ENCODE data around the gene FEZ2.

FEZ2 gene

GRCh38 chr2:36573165-36573564 lies 24.8 kb downstream of the FEZ2 start:
- H3K27me3 Mint-ChIP-seq: no peaks in the 10 kb centered on the region
- peaks cover 2% of the 10 kb centered on the region for H3K4me1 Mint-ChIP-seq
- DNase-seq (no peak), ATAC-seq (no peak)
- H3K9me3 Mint-ChIP-seq: no peaks in the 10 kb centered on the region
- no peak overlapping the region for H3K4me3 Mint-ChIP-seq
- H3K27ac Mint-ChIP-seq: no peak overlapping the region

DNA sequence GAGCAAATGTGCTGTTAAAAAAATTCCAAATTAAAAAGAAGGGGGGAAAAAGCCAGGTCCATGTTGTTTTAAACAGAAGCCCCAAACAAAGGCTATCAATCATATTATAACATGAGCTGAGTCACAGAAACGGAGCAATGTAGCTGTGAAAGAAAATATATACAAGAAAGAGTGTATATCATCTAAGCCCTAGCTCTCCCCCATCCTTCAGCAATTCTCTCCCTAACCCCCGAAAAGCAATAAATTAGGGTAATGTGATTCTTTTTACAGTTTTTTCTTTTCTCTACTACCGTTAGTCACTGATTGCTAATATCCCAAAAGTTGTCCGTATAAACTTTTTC lies 25.3 kb downstream of the FEZ2 start:
- Mint-ChIP-seq H3K27me3 (no peaks in the 10 kb centered on the region), H3K27ac (no peak overlapping the region), H3K9me3 (no peaks in the 10 kb centered on the region), H3K4me1 (no peaks in the 10 kb centered on the region), H3K4me3 (no peak overlapping the region)
- ATAC-seq (no peak), DNase-seq (no peak)

DNA sequence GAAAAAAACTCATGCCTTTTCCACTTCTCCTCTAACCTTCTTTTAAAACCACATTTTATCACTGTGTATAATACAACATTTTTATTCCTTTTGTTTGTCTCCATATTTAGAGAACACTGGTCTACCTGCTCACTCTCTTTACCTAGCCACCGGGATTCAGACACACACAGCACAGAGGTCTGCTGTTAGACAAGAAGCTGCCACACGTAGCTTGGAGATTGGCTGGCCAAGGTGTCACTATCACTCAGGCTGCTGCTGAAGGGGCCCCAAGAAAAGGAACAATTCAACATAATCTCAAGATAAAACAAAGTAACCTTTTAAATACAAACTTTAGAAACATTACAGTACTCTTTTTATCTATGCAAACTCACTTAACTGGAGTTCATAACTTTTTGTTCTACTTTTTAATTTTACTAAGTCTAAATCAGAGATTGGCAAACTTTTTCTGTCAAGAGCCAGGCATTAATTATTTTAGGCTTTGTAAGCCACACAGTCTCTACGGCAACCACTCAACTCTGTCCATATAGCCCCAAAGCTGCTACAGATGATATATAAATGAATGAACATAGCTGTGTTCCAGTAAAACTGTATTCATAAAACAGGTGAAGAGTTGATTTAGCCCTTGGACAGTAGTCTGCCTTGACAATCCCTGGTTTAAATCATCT lies 25.8 kb downstream of the FEZ2 start:
- Mint-ChIP-seq H3K9me3 (no peaks in the 10 kb centered on the region), H3K4me1 (no peaks in the 10 kb centered on the region), H3K27ac (no peak overlapping the region), H3K4me3 (no peak overlapping the region), H3K27me3 (no peaks in the 10 kb centered on the region)
- ATAC-seq (no peak), DNase-seq (no peak)

DNA sequence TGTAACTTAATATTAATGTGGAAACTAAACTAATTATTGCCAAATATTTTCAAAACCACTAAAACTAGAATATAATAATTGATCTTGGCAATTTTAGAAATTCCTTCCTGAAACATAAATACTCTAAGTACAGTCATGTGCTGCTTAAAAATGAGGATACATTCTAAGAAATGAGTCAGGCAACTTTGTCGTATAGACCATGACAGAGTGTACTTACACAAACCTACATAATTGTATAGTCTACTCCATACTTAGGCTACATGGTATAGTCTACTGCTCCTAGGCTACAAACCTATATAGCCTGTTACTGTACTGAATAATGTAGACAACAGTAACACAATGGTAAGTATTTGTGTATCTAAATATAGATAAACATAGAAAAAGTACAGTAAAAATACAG lies 27.6 kb downstream of the FEZ2 start:
- ATAC-seq (no peak), DNase-seq (no peak)
- H3K4me3 Mint-ChIP-seq: no peak overlapping the region
- H3K27ac Mint-ChIP-seq: no peak overlapping the region
- H3K4me1 Mint-ChIP-seq: no peaks in the 10 kb centered on the region
- no peaks in the 10 kb centered on the region for H3K9me3 Mint-ChIP-seq
- H3K27me3 Mint-ChIP-seq: no peaks in the 10 kb centered on the region

DNA sequence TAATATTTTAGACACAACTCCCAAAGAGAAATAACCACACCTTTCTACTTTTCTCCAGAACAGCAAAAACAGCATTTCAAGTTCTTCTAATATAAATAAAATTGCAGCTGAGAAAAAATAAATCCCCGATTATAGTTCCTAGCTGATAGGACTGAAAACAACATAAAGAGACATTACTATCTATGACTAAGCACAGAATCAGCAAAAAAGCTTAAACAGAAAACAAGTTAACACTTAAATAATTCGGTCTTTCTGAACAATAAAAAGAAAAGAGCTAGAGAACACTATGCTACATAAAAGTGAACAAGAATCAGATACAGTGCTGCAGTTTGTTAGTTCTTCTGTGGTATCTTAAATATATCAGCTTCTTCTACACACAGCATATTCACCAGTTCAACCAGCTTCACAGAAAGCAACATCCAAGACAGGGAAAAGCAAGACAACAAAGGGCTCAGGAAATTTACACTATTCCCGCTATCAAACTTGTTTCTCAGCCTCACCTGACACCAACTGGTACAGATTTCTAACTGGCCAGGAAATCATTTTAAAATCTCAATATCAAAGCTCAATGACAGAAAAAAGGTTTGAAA lies 28.6 kb downstream of the FEZ2 start:
- ATAC-seq (no peak), DNase-seq (no peak)
- Mint-ChIP-seq H3K4me1 (no peaks in the 10 kb centered on the region), H3K27ac (no peak overlapping the region), H3K4me3 (no peak overlapping the region), H3K9me3 (no peaks in the 10 kb centered on the region), H3K27me3 (no peaks in the 10 kb centered on the region)

- H3K4me1 Mint-ChIP-seq: no peaks in the 10 kb centered on the region
- no peak overlapping the region for H3K27ac Mint-ChIP-seq
- no peak for ATAC-seq
- H3K9me3 Mint-ChIP-seq: no peaks in the 10 kb centered on the region
- no peak overlapping the region for H3K4me3 Mint-ChIP-seq
- DNase-seq: no peak
- H3K27me3 Mint-ChIP-seq: no peaks in the 10 kb centered on the region
Measured at GRCh38 chr2:36568516-36569246, 29.3 kb downstream of the FEZ2 start.

DNA sequence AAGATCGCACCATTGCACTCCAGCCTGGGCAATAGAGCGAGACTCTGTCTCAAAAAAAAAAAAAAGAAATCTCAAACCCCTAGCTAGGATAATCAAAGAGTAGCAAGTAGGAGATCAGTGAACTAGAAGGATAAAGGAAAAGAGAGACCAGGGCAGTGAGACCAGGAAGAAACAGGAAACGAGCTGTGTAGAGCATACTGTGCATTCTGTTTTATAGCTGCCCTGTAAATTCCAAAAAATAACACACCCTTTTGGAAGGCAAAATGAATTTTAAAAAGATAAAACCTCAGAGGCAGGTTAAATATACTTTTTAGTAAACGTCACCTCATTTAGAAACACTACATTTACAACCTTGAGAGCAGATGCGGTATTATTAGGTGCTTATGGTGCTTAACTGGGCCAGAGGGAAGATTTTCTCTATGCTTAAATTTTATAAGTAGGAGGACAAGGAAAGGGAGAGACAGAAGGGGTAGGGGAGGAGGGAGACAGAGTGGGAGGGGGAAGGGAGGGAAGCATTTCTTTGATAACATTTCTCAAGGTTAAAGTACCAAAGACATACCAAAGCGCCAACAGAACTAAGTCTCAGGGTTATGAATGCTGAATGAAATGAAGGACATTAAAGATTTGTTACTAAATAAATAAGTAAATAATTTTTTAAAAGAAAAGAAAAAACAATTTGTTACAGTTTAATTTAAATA lies 30.1 kb downstream of the FEZ2 start:
- Mint-ChIP-seq H3K4me3 (no peak overlapping the region), H3K27me3 (no peaks in the 10 kb centered on the region), H3K9me3 (no peaks in the 10 kb centered on the region), H3K27ac (peak overlapping the region in 1 of 2 donors; percentile 54), H3K4me1 (no peaks in the 10 kb centered on the region)
- DNase-seq (no peak), ATAC-seq (no peak)

- Mint-ChIP-seq H3K9me3 (no peaks in the 10 kb centered on the region), H3K27me3 (no peaks in the 10 kb centered on the region), H3K4me1 (no peaks in the 10 kb centered on the region), H3K27ac (peak overlapping the region; percentile 1 to 13), H3K4me3 (no peak overlapping the region)
- DNase-seq (no peak), ATAC-seq (no peak)
Measured at GRCh38 chr2:36566887-36567286, 31.1 kb downstream of the FEZ2 start.

DNA sequence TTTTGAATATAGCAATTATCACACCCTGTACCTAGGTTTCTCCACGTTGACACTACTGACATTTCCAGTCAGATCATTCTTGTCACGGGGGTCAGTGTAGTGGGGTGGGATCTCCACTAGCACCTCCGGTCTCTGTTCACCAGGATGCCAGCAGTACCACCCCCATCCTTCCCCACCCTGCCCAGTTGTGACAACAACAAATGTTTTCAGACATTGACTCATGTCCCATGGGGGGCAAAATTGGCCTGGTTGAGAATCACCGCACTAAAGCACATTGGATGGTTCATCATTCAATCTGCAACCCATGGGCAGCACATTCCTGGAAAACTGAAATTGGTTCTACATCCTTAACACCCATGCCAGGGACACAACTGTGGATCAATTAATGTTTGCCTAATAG lies 32.3 kb downstream of the FEZ2 start:
- no peaks in the 10 kb centered on the region for H3K4me1 Mint-ChIP-seq
- no peak overlapping the region for H3K4me3 Mint-ChIP-seq
- H3K9me3 Mint-ChIP-seq: no peaks in the 10 kb centered on the region
- no peaks in the 10 kb centered on the region for H3K27me3 Mint-ChIP-seq
- no peak overlapping the region for H3K27ac Mint-ChIP-seq
- ATAC-seq (no peak), DNase-seq (no peak)

DNA sequence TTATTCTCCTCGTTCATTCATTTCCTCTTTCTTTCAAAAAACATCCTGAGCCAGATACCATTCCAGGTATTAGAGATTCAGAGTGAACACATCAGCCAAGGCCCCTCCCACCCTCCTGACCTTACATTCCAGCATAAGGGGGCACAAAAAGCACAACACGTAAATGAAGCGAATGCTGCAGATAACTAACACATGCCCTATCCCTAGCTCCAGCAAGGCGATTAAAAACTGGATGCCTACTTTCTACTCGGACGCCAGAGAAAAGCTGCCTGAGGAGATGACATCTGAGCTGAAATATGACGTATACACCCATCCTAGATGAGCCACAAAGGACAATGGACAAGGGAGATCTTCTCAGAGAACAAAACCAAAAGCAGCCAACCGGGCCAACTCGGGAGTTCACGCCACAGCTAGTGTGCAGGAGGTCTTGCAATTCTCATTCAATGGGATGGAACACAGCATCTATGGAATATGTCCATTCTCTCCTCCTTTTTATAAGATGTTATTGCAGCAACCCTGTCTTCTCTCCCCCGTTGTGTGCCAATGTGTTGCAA lies 33.5 kb downstream of the FEZ2 start:
- Mint-ChIP-seq H3K27me3 (no peaks in the 10 kb centered on the region), H3K4me1 (no peaks in the 10 kb centered on the region), H3K4me3 (no peak overlapping the region), H3K9me3 (no peaks in the 10 kb centered on the region), H3K27ac (peak overlapping the region in 1 of 2 donors; percentile 1)
- ATAC-seq (no peak), DNase-seq (no peak)

DNA sequence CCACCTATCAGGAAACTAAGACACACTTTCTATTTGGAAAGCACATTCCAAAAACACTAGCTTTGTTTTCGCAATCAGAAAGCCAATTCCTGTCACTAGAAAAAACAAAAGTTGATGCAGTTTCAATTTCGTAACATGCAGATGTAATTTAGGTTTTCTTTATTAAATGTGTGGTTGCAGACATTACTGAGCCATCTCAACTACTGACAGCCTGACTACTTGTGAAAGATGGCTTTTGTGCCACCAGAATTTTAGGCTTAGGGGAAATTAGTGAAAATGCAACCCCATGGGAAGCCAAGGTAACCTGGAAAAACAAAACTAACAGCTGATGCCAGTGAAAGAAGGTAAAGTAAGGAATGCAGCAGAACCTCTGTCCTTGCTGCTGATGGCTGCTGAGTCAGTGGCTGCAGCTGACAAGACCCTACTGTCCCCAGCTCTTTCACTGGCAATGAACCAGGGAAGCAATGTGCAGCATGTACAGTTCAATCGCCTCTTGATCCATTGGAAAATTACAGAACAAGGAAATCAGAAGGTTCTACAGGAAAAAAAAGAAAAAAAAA lies 34.9 kb downstream of the FEZ2 start:
- H3K4me3 Mint-ChIP-seq: no peak overlapping the region
- H3K4me1 Mint-ChIP-seq: no peaks in the 10 kb centered on the region
- no peaks in the 10 kb centered on the region for H3K27me3 Mint-ChIP-seq

DNA sequence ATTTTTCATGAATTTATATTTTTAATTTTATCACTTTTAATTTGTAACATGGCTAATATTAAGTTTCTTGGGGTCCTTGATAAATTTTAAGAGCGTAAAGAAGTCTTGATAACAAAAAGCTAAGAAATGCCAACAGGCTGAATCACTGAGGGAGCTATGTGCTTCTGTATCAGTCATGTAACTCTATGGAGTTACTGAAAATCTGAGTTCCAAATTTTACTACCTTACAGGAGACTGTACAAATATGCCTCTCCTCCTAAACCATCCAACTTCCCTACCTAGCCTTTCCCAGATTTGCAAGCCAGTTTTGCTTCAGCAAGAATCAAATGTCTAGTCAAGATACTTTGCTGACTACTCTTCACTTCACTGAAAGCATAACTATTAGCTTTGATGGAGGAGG lies 35.7 kb downstream of the FEZ2 start:
- no peak for ATAC-seq
- Mint-ChIP-seq H3K4me3 (no peak overlapping the region), H3K4me1 (no peaks in the 10 kb centered on the region), H3K27me3 (no peaks in the 10 kb centered on the region), H3K27ac (no peak overlapping the region), H3K9me3 (no peaks in the 10 kb centered on the region)
- DNase-seq: no peak

More for the DNA sequence above, 34.9 kb downstream of the FEZ2 start:
- Mint-ChIP-seq H3K27ac (no peak overlapping the region), H3K9me3 (no peaks in the 10 kb centered on the region)
- no peak for DNase-seq
- ATAC-seq: no peak

DNA sequence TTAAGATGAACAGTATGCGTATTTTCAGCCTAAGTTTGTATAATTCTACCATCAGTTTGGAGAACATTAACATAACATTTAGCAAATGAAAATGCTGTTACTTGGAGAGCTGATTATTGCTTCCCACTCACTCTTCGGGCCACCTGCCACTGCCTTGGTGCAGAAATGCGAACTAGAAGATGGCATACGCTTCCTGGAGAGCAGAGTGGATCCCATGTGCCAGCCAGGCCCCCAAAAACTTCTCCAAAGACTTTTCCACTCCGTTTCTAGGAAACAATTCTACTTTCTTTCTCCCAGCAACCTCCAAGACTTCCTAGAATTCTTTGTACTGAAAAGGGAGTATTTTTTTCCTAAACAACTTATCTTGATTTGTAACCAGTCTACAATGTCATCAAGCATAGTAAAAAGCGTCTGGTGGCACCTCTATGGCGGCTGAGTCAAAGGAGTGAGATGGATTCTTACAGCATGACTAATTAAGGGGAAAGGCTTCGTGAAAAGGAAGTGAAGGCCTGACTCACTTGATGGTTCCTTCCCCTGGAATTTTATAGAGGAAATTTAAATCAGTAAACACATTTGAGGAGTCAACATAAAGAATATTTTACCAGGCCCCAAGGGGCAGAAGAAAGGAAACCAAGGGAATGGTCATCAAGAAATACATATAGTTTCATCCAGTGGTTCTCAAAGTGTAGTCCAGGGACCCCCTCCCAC lies 36.6 kb downstream of the FEZ2 start:
- Mint-ChIP-seq H3K27me3 (no peaks in the 10 kb centered on the region), H3K4me3 (no peak overlapping the region), H3K27ac (peak overlapping the region in 1 of 2 donors; percentile 45), H3K9me3 (no peaks in the 10 kb centered on the region), H3K4me1 (no peaks in the 10 kb centered on the region)
- ATAC-seq: no peak
- DNase-seq: no peak

GRCh38 chr2:36560726-36561125 lies 37.2 kb downstream of the FEZ2 start:
- H3K4me1 Mint-ChIP-seq: no peaks in the 10 kb centered on the region
- no peaks in the 10 kb centered on the region for H3K9me3 Mint-ChIP-seq
- DNase-seq: no peak
- no peak for ATAC-seq
- no peak overlapping the region for H3K4me3 Mint-ChIP-seq
- H3K27ac Mint-ChIP-seq: no peak overlapping the region
- H3K27me3 Mint-ChIP-seq: no peaks in the 10 kb centered on the region
